ENCODE results near the gene ALOXE3. TPM values are rescaled to one million over a fixed set of nuclear protein-coding genes. Genes with fewer than 3 reads are reported as not detected.
"Not testable (repeated sequence)": the region's sequence is repeated elsewhere in the genome, so short reads cannot be mapped to it uniquely, and the experiment has no call there.

Gene ALOXE3
- total and polyA plus RNA-seq, 2 experiments from 2014 or later = 0.10 to 0.27 TPM

DNA sequence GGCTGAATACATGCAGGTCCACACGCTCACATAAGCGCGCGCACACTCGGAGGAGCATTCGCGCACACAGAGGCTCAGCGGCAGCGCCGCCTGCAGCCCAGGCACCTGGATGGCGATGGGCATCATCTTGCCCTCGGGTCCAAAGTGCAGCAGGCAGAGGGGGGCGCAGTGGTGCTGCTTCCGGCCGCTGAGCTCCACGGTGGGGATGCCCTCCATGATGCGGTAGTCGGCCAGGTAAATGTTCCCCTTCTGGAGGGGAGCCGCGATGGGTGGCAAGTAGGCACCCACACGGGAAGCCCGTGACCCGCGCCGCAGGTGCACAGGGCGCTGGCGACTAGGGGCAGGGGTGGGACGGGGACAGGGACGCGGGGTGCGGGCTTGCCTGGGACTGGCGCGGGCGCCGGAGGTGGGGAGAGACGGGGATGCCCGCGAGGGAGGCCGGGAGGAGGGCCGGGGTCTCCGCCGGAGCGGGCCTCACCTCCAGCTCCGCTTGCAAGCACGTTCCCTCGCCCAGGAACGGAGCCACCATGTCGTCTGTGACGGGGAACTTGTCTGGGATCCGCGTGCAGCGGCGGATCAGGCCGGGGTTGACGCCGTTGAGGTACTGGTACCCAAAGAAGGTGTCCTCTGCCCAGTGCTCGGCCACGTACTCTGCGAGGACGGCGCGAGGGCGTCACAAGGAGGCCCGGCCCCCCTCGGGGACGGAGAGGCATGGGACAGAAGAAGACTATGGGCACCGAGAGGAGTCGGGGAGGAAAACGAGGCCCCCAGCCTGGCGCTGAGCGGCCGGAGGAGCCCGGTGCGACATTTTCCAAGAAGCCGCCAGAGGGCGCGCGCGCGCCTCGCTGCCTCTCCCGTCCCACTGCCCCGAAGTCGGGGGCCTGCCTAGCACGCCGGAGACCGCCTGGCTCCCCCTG lies 38.8 kb downstream of the ALOXE3 start (continued):
- TF ChIP-seq POLR2AphosphoS5 (IDR thresholded peaks at IDR 0.05; ENCODE audit: low read depth) (peak; percentile 71), ZNF114 (CRISPR knock-in tag; IDR thresholded peaks at IDR 0.05) (no peak), NANOG (IDR thresholded peaks at IDR 0.05; ENCODE audit: borderline replicate concordance) (no peak), ZNF331 (CRISPR knock-in tag; IDR thresholded peaks at IDR 0.05; ENCODE audit: low read depth) (no peak), EZH2phosphoT487 (IDR thresholded peaks at IDR 0.05; ENCODE audit: unreplicated experiment) (no peak)
- TF ChIP-seq, protein P1, sequence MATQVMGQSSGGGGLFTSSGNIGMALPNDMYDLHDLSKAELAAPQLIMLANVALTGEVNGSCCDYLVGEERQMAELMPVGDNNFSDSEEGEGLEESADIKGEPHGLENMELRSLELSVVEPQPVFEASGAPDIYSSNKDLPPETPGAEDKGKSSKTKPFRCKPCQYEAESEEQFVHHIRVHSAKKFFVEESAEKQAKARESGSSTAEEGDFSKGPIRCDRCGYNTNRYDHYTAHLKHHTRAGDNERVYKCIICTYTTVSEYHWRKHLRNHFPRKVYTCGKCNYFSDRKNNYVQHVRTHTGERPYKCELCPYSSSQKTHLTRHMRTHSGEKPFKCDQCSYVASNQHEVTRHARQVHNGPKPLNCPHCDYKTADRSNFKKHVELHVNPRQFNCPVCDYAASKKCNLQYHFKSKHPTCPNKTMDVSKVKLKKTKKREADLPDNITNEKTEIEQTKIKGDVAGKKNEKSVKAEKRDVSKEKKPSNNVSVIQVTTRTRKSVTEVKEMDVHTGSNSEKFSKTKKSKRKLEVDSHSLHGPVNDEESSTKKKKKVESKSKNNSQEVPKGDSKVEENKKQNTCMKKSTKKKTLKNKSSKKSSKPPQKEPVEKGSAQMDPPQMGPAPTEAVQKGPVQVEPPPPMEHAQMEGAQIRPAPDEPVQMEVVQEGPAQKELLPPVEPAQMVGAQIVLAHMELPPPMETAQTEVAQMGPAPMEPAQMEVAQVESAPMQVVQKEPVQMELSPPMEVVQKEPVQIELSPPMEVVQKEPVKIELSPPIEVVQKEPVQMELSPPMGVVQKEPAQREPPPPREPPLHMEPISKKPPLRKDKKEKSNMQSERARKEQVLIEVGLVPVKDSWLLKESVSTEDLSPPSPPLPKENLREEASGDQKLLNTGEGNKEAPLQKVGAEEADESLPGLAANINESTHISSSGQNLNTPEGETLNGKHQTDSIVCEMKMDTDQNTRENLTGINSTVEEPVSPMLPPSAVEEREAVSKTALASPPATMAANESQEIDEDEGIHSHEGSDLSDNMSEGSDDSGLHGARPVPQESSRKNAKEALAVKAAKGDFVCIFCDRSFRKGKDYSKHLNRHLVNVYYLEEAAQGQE (IDR thresholded peaks at IDR 0.05; ENCODE audit: unreplicated experiment) = no peak

DNA sequence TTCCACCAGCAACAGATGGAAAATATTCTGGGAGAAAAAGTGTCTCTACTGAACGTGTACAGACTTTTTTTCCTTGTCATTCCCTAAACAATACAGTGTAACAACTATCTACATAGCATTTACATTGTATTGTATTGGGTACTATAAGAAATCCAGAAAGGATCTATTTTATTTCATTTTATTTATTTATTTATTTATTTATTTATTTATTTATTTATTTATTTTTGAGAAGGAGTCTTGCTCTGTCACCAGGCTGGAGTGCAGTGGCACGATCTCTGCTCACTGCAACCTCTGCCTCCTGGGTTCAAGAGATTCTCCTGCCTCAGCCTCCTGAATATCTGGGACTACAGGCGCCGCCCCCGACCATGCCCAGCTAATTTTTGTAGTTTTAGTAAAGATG lies 40.4 kb downstream of the ALOXE3 start:
- H3K4me1 ChIP-seq (ENCODE audit: insufficient read depth) = peaks cover 17% of the 10 kb centered on the region; the same call in 1 of the 2 replicates
- not testable (repeated sequence) for H3K4me3 ChIP-seq; H3K9me2 ChIP-seq (ENCODE audit: insufficient read depth); H3K79me2 ChIP-seq (replicated peaks; ENCODE audit: insufficient read depth); DNase-seq (ENCODE audit: low spot score); H3K36me3 ChIP-seq (ENCODE audit: insufficient read depth); H2AFZ ChIP-seq; ATAC-seq; H3K27ac Mint-ChIP-seq; H3K27ac ChIP-seq (ENCODE audit: low read depth); H3K4me2 ChIP-seq; H3K36me3 Mint-ChIP-seq (ENCODE audit: low read depth); H3K9me3 Mint-ChIP-seq; H4K20me1 ChIP-seq (replicated peaks; ENCODE audit: insufficient read depth); H3F3A ChIP-seq (replicated peaks; ENCODE audit: low read depth)
- H3K27me3 Mint-ChIP-seq (ENCODE audit: insufficient read depth, low read depth, poor library complexity) = peaks cover 60% of the 10 kb centered on the region
- H3K27me3 ChIP-seq (ENCODE audit: insufficient read depth) = peaks cover 92% of the 10 kb centered on the region
- peaks cover 16% of the 10 kb centered on the region for H3K4me1 Mint-ChIP-seq
- peak overlapping the region; percentile 37; the same call in 1 of the 3 replicates for H3K4me3 Mint-ChIP-seq

DNA sequence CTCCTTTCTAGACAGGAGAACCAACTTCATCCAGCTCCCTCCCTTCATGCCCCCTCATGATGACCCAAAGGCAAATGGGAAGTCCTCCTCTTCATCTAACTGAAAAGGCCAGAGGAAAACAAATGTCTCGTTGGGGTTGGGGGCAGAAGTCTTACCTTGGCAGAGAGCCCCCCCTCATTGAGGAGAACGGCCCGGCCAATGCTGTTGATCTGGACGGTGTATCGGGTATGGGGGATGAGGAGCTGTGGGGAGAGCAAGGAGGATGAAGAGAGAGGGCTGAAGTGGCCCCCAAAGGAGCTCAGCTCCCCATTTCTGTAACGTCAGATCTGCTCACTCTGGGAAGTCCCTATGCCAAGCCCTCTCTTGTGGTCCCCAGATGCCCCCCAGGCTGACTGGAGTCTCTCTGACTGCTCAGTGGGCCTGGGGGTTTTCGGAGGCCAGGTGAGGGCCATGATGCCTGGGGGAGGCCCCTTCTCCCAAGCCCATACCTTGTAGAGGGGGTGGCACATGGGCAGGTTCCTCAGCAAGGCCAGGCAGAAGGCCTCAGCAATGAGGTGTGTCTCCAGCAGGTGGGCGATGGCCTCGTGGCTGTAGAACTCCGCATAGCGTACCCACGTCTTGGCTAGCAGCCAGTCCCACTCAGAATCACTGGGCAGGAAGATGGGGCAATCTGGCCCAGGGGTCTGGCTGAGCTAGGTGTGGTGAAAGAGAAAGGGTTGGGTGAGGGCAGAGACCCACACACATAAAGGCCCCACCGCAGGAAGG lies 41.6 kb downstream of the ALOXE3 start:
- peaks cover 72% of the 10 kb centered on the region for H3K27me3 Mint-ChIP-seq (ENCODE audit: insufficient read depth, low read depth, poor library complexity)
- peaks cover 18% of the 10 kb centered on the region; the same call in 1 of the 2 replicates for H3K4me1 ChIP-seq (ENCODE audit: insufficient read depth)
- H3F3A ChIP-seq (replicated peaks; ENCODE audit: low read depth) = no peaks in the 10 kb centered on the region
- H3K4me3 ChIP-seq = no peak overlapping the region
- peaks cover 21% of the 10 kb centered on the region for H3K4me1 Mint-ChIP-seq
- peaks cover 2% of the 10 kb centered on the region; the same call in 2 of the 3 replicates for H3K36me3 Mint-ChIP-seq (ENCODE audit: low read depth)
- H3K4me3 Mint-ChIP-seq = no peak overlapping the region
- H3K27me3 ChIP-seq (ENCODE audit: insufficient read depth) = peaks cover 95% of the 10 kb centered on the region
- H3K79me2 ChIP-seq (replicated peaks; ENCODE audit: insufficient read depth) = no peaks in the 10 kb centered on the region
- H3K4me2 ChIP-seq = no peak overlapping the region
- DNase-seq (ENCODE audit: low spot score) (no peak), ATAC-seq (no peak)
- no peaks in the 10 kb centered on the region for H3K36me3 ChIP-seq (ENCODE audit: insufficient read depth)
- peaks cover 5% of the 10 kb centered on the region; the same call in 2 of the 3 replicates for H3K9me3 Mint-ChIP-seq
- no peak overlapping the region for H3K27ac Mint-ChIP-seq
- 0 out of 2 replicates have a peak, but pooled peaks cover 1% of the 10 kb centered on the region for H4K20me1 ChIP-seq (replicated peaks; ENCODE audit: insufficient read depth)
- no peaks in the 10 kb centered on the region for H3K9me2 ChIP-seq (ENCODE audit: insufficient read depth)
- H3K27ac ChIP-seq (ENCODE audit: low read depth) = no peak overlapping the region
- H2AFZ ChIP-seq = no peak overlapping the region
- TF ChIP-seq POLR2AphosphoS5 (IDR thresholded peaks at IDR 0.05; ENCODE audit: low read depth) = no peak
- TF ChIP-seq ZNF114 (CRISPR knock-in tag; IDR thresholded peaks at IDR 0.05) = no peak
- TF ChIP-seq JUNB (IDR thresholded peaks at IDR 0.05; ENCODE audit: unreplicated experiment) = no peak
- TF ChIP-seq NANOG (IDR thresholded peaks at IDR 0.05; ENCODE audit: borderline replicate concordance) = no peak
- TF ChIP-seq, protein P2, sequence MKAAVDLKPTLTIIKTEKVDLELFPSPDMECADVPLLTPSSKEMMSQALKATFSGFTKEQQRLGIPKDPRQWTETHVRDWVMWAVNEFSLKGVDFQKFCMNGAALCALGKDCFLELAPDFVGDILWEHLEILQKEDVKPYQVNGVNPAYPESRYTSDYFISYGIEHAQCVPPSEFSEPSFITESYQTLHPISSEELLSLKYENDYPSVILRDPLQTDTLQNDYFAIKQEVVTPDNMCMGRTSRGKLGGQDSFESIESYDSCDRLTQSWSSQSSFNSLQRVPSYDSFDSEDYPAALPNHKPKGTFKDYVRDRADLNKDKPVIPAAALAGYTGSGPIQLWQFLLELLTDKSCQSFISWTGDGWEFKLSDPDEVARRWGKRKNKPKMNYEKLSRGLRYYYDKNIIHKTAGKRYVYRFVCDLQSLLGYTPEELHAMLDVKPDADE (IDR thresholded peaks at IDR 0.05) = no peak
- TF ChIP-seq EZH2 (IDR thresholded peaks at IDR 0.05; ENCODE audit: low read depth, unreplicated experiment) = no peak
- TF ChIP-seq ZNF331 (CRISPR knock-in tag; IDR thresholded peaks at IDR 0.05; ENCODE audit: low read depth) = no peak

All from GM23338 (cell line).